Measurements from ENCODE around the gene CSHL1.
"Not testable (repeated sequence)": the region's sequence is repeated elsewhere in the genome, so short reads cannot be mapped to it uniquely, and the experiment has no call there.

CSHL1 gene

GRCh38 chr17:63907161-63907778 is 3.8 kb downstream of the CSHL1 start:
- not testable (repeated sequence) for H4K12ac ChIP-seq (ENCODE audit: low read depth, low read length); H3K27me3 ChIP-seq (ENCODE audit: insufficient read depth, low read length); H3K9me3 ChIP-seq (ENCODE audit: insufficient read depth, low read depth, low read length); H3K4ac ChIP-seq (ENCODE audit: low read depth, low read length); H4K91ac ChIP-seq (ENCODE audit: low read depth, low read length); H2AK5ac ChIP-seq (ENCODE audit: low read length); H3K4me3 ChIP-seq (ENCODE audit: low read depth, low read length); H3K23ac ChIP-seq (ENCODE audit: low read length); H2AFZ ChIP-seq (ENCODE audit: insufficient read depth, low read length, poor library complexity); H4K8ac ChIP-seq (ENCODE audit: low read depth, low read length); H3K4me1 ChIP-seq (ENCODE audit: control insufficient read depth in 1 of 2, insufficient read depth in 2 of 2, low read length in 2 of 2); H2BK12ac ChIP-seq (ENCODE audit: low read length); H3K27ac ChIP-seq (ENCODE audit: low read depth, low read length); H2BK120ac ChIP-seq (ENCODE audit: insufficient read depth, low read length, poor library complexity); H3K36me3 ChIP-seq (ENCODE audit: control insufficient read depth in 1 of 2, insufficient read depth in 2 of 2, low read length in 2 of 2); H3K79me2 ChIP-seq (ENCODE audit: control insufficient read depth, insufficient read depth, low read length, poor library complexity); H3K79me1 ChIP-seq (ENCODE audit: low read length); H3K18ac ChIP-seq (ENCODE audit: low read length); H3K9ac ChIP-seq (ENCODE audit: low read length); H3K4me2 ChIP-seq (ENCODE audit: low read length); H2BK5ac ChIP-seq (ENCODE audit: low read depth, low read length, poor library complexity); H3K14ac ChIP-seq (ENCODE audit: low read length)
- no CpG with 5 or more reads among the region's 12 CpGs for WGBS (ENCODE audit: extremely low coverage, insufficient coverage, insufficient read length)
- peak; percentile 80 to 96 for DNase-seq

DNA sequence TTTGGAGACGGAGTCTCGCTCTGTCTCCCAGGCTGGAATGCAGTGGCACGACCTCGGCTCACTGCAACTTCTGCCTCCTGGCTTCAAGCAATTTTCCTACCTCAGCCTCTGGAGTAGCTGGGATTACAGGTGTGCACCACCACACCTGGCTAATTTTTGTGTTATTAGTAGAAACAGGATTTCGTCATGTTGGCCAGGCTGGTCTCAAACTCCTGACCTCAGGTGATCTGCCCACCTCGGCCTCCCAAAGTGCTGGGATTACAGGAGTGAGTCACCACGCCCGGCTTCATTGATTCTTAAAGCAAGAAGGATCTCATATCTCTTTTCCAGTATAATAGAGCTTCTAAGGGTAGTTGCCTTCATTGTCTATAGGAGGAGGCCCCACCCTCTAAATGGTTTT is 6.3 kb downstream of the CSHL1 start:
- not testable (repeated sequence) for H3K36me3 ChIP-seq (ENCODE audit: control insufficient read depth in 1 of 2, insufficient read depth in 2 of 2, low read length in 2 of 2); H4K91ac ChIP-seq (ENCODE audit: low read depth, low read length); H2BK5ac ChIP-seq (ENCODE audit: low read depth, low read length, poor library complexity); H2BK120ac ChIP-seq (ENCODE audit: insufficient read depth, low read length, poor library complexity); H3K4me2 ChIP-seq (ENCODE audit: low read length); H3K9me3 ChIP-seq (ENCODE audit: insufficient read depth, low read depth, low read length); H2AK5ac ChIP-seq (ENCODE audit: low read length); H2BK12ac ChIP-seq (ENCODE audit: low read length); H3K27me3 ChIP-seq (ENCODE audit: insufficient read depth, low read length); H4K8ac ChIP-seq (ENCODE audit: low read depth, low read length); H3K4me1 ChIP-seq (ENCODE audit: control insufficient read depth in 1 of 2, insufficient read depth in 2 of 2, low read length in 2 of 2); H3K79me1 ChIP-seq (ENCODE audit: low read length); H3K4ac ChIP-seq (ENCODE audit: low read depth, low read length); H4K12ac ChIP-seq (ENCODE audit: low read depth, low read length); H3K4me3 ChIP-seq (ENCODE audit: low read depth, low read length); H3K18ac ChIP-seq (ENCODE audit: low read length); H3K27ac ChIP-seq (ENCODE audit: low read depth, low read length); H3K14ac ChIP-seq (ENCODE audit: low read length); H3K79me2 ChIP-seq (ENCODE audit: control insufficient read depth, insufficient read depth, low read length, poor library complexity); H2AFZ ChIP-seq (ENCODE audit: insufficient read depth, low read length, poor library complexity); H3K9ac ChIP-seq (ENCODE audit: low read length); H3K23ac ChIP-seq (ENCODE audit: low read length)
- no CpG with 5 or more reads among the region's 8 CpGs for WGBS (ENCODE audit: extremely low coverage, insufficient coverage, insufficient read length)
- DNase-seq, result peak; percentile 68 to 84

DNA sequence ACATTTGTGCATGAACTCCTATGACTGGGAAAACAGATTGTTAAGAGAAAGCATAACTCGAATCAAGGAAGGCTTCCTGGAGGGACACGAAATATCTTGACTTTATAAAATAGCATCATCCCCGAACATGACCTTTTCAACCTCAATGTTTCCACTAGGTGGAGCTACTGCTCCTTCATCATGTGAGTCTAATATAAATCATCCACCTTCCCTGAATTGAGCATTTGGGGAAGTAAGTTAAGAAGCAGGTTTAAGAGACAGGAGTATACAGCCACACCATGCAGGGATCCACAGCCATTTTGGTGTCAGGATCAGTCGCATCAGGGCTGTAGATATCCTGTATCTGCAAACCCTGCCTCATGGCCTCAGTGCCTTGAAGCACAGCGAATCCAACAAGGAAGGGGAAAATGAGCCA is 7.3 kb downstream of the CSHL1 start:
- not testable (repeated sequence) for H3K23ac ChIP-seq (ENCODE audit: low read length); H3K36me3 ChIP-seq (ENCODE audit: control insufficient read depth in 1 of 2, insufficient read depth in 2 of 2, low read length in 2 of 2); H2BK5ac ChIP-seq (ENCODE audit: low read depth, low read length, poor library complexity); H4K91ac ChIP-seq (ENCODE audit: low read depth, low read length); H3K4ac ChIP-seq (ENCODE audit: low read depth, low read length); H3K4me2 ChIP-seq (ENCODE audit: low read length); H3K18ac ChIP-seq (ENCODE audit: low read length); H3K4me3 ChIP-seq (ENCODE audit: low read depth, low read length); DNase-seq; H3K9ac ChIP-seq (ENCODE audit: low read length); H3K4me1 ChIP-seq (ENCODE audit: control insufficient read depth in 1 of 2, insufficient read depth in 2 of 2, low read length in 2 of 2); H2BK12ac ChIP-seq (ENCODE audit: low read length); H2BK120ac ChIP-seq (ENCODE audit: insufficient read depth, low read length, poor library complexity); H4K8ac ChIP-seq (ENCODE audit: low read depth, low read length); H3K79me1 ChIP-seq (ENCODE audit: low read length); H2AK5ac ChIP-seq (ENCODE audit: low read length); H3K14ac ChIP-seq (ENCODE audit: low read length); H4K12ac ChIP-seq (ENCODE audit: low read depth, low read length); H3K79me2 ChIP-seq (ENCODE audit: control insufficient read depth, insufficient read depth, low read length, poor library complexity); H2AFZ ChIP-seq (ENCODE audit: insufficient read depth, low read length, poor library complexity); H3K9me3 ChIP-seq (ENCODE audit: insufficient read depth, low read depth, low read length); H3K27me3 ChIP-seq (ENCODE audit: insufficient read depth, low read length); H3K27ac ChIP-seq (ENCODE audit: low read depth, low read length)
- no CpG with 5 or more reads among the region's 5 CpGs for WGBS (ENCODE audit: extremely low coverage, insufficient coverage, insufficient read length)

- H2BK5ac ChIP-seq (ENCODE audit: low read depth, low read length, poor library complexity); H2AFZ ChIP-seq (ENCODE audit: insufficient read depth, low read length, poor library complexity); H3K4me1 ChIP-seq (ENCODE audit: control insufficient read depth in 1 of 2, insufficient read depth in 2 of 2, low read length in 2 of 2); H3K18ac ChIP-seq (ENCODE audit: low read length); H3K27ac ChIP-seq (ENCODE audit: low read depth, low read length); DNase-seq; H3K79me1 ChIP-seq (ENCODE audit: low read length); H3K4ac ChIP-seq (ENCODE audit: low read depth, low read length); H3K36me3 ChIP-seq (ENCODE audit: control insufficient read depth in 1 of 2, insufficient read depth in 2 of 2, low read length in 2 of 2); H4K8ac ChIP-seq (ENCODE audit: low read depth, low read length); H3K9ac ChIP-seq (ENCODE audit: low read length); H4K12ac ChIP-seq (ENCODE audit: low read depth, low read length); H4K91ac ChIP-seq (ENCODE audit: low read depth, low read length); H2BK12ac ChIP-seq (ENCODE audit: low read length); H3K4me2 ChIP-seq (ENCODE audit: low read length); H3K14ac ChIP-seq (ENCODE audit: low read length); H3K23ac ChIP-seq (ENCODE audit: low read length); H3K79me2 ChIP-seq (ENCODE audit: control insufficient read depth, insufficient read depth, low read length, poor library complexity); H3K27me3 ChIP-seq (ENCODE audit: insufficient read depth, low read length); H2BK120ac ChIP-seq (ENCODE audit: insufficient read depth, low read length, poor library complexity); H3K4me3 ChIP-seq (ENCODE audit: low read depth, low read length); H3K9me3 ChIP-seq (ENCODE audit: insufficient read depth, low read depth, low read length); H2AK5ac ChIP-seq (ENCODE audit: low read length): not testable (repeated sequence)
- no CpG with 5 or more reads among the region's 2 CpGs for WGBS (ENCODE audit: extremely low coverage, insufficient coverage, insufficient read length)
These were observed 9.1 kb downstream of the CSHL1 start for GRCh38 chr17:63901971-63902370.
